OCI-LY3 (cell line): Measurements from ENCODE around the gene FGGY.
A peak's percentile ranks its signal among the peaks of the same experiment; 100 is the strongest.
"Not testable (repeated sequence)": the region's sequence is repeated elsewhere in the genome, so short reads cannot be mapped to it uniquely, and the experiment has no call there.

Source experiments
- H2AFZ ChIP-seq: fragments of 200-600, 300-600 bp; shearing (Covaris generic); 2 replicates; pipeline ENCODE4 v1.6.0; 2014; ENCODE audit warnings: antibody characterized with exemption, low read depth, low read length
- H3K27ac ChIP-seq: fragments of 200-600, 300-600 bp; sonication (generic); 2 replicates; pipeline ENCODE4 v1.5.1; 2014; ENCODE audit warnings: mild to moderate bottlenecking, low read length, moderate library complexity, mixed read lengths
- H3K27me3 ChIP-seq: fragments of 200-600, 300-600 bp; sonication (generic); 2 replicates; pipeline ENCODE4 v1.6.1; 2014; ENCODE audit warnings: low read depth, low read length, mixed read lengths
- H3K36me3 ChIP-seq: fragments of 200-600, 300-600 bp; sonication (generic); replicated peaks from 2 replicates; pipeline ENCODE3; 2014; ENCODE audit warnings: low read depth, low read length, mixed read lengths
- H3K4me1 ChIP-seq: fragments of 300-600, 200-600 bp; sonication (generic); 2 replicates; pipeline ENCODE4 v1.6.1; 2014; ENCODE audit warnings: low read length, mixed read lengths
- H3K4me2 ChIP-seq: fragments of 200-600, 300-600 bp; sonication (generic); 2 replicates; pipeline ENCODE4 v1.6.1; 2014; ENCODE audit warnings: low read length, mixed read lengths
- H3K4me3 ChIP-seq: fragments of 300-600, 200-600 bp; sonication (generic); 2 replicates; pipeline ENCODE4 v1.5.1; 2014; ENCODE audit warnings: antibody characterized with exemption, mild to moderate bottlenecking, low read length, moderate library complexity
- H3K79me2 ChIP-seq: fragments of 300-600, 200-600 bp; shearing (Covaris generic); 2 replicates; pipeline ENCODE4 v1.6.1; 2014; ENCODE audit warnings: mild to moderate bottlenecking, low read length, mixed read lengths
- H3K9ac ChIP-seq: fragments of 300-600, 200-600 bp; shearing (Covaris generic); 2 replicates; pipeline ENCODE4 v1.6.0; 2014; ENCODE audit warnings: mild to moderate bottlenecking, low read length, moderate library complexity
- H3K9me3 ChIP-seq: fragments of 200-600, 300-600 bp; shearing (Covaris generic); 2 replicates; pipeline ENCODE4 v1.6.1; 2014; ENCODE audit warnings: low read length, mixed read lengths; ENCODE audit not compliant: insufficient read depth
- H4K20me1 ChIP-seq: fragments of 200-600, 300-600 bp; sonication (generic); 2 replicates; pipeline ENCODE4 v1.6.1; 2016; ENCODE audit warnings: low read length, mixed read lengths; ENCODE audit not compliant: insufficient read depth
- EZH2phosphoT487 ChIP-seq: fragments of 200-600 bp; shearing (Covaris generic); IDR thresholded peaks from 2 replicates; pipeline ENCODE4 v1.6.1; 2018; ENCODE audit warnings: antibody characterized with exemption, mixed run types, low read depth
- TF ChIP-seq, protein P1 (sequence below): fragments of 200-600, 300-600 bp; sonication (generic); IDR thresholded peaks from 2 replicates; pipeline ENCODE4 v1.5.1; 2014; ENCODE audit warnings: antibody characterized with exemption, low read length, low read depth

Gene FGGY

DNA sequence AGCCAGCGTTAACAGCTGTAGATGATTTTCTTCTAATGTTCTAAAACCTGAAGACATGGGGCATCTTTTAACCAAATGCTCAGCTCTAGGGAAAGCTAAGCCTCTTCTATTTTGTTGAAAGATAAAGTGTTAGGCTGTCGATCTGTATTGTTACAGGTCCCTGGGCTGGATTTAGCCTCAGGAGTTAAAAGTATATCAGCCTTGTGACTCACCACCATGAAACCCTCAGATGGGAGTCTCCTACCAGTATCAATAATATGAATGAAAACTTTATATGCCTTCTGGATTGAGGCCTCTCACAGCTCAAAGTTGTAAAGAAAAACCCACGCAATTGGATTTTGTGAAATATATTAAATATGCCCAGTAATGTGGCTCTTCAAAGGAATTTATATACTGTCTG, 231.6 kb downstream of the FGGY start:
- H3K27me3 ChIP-seq, result no peaks in the 10 kb centered on the region
- no peak overlapping the region for H3K4me3 ChIP-seq
- no peaks in the 10 kb centered on the region for H4K20me1 ChIP-seq
- 0 out of 2 replicates have a peak, but pooled peaks cover 4% of the 10 kb centered on the region for H3K9me3 ChIP-seq
- H3K4me1 ChIP-seq, result peaks cover 11% of the 10 kb centered on the region
- H3K9ac ChIP-seq, result no peak overlapping the region
- TF ChIP-seq, protein P1, sequence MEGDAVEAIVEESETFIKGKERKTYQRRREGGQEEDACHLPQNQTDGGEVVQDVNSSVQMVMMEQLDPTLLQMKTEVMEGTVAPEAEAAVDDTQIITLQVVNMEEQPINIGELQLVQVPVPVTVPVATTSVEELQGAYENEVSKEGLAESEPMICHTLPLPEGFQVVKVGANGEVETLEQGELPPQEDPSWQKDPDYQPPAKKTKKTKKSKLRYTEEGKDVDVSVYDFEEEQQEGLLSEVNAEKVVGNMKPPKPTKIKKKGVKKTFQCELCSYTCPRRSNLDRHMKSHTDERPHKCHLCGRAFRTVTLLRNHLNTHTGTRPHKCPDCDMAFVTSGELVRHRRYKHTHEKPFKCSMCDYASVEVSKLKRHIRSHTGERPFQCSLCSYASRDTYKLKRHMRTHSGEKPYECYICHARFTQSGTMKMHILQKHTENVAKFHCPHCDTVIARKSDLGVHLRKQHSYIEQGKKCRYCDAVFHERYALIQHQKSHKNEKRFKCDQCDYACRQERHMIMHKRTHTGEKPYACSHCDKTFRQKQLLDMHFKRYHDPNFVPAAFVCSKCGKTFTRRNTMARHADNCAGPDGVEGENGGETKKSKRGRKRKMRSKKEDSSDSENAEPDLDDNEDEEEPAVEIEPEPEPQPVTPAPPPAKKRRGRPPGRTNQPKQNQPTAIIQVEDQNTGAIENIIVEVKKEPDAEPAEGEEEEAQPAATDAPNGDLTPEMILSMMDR, result no peak
- TF ChIP-seq EZH2phosphoT487, result no peak
- no peaks in the 10 kb centered on the region for H3K79me2 ChIP-seq
- no peak overlapping the region for H2AFZ ChIP-seq
- peaks cover 4% of the 10 kb centered on the region for H3K36me3 ChIP-seq
- H3K27ac ChIP-seq, result no peak overlapping the region
- no peak overlapping the region for H3K4me2 ChIP-seq

DNA sequence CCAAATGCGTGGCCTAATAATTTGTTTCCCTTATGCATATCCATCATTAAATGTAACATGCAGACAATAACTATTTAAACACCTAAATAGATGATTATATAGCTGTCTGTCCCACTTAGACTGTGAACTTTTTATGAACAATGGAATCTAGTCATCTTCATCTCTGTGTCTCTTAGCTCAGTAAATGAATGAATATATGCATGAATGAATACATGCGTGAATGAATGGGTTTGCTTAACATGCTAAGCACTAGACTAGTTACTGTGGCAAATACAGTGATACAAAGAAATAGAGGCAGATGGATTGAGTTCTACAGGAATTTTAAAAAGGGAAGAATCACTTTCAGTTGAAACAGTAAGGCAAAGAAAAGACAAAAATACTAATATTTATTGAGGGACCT, 232.0 kb downstream of the FGGY start:
- H3K4me1 ChIP-seq, result peaks cover 11% of the 10 kb centered on the region
- H3K4me3 ChIP-seq, result no peak overlapping the region
- no peaks in the 10 kb centered on the region for H3K27me3 ChIP-seq
- H4K20me1 ChIP-seq, result no peaks in the 10 kb centered on the region
- no peak overlapping the region for H3K9ac ChIP-seq
- H3K79me2 ChIP-seq, result no peaks in the 10 kb centered on the region
- TF ChIP-seq, protein P1, result no peak
- no peak for TF ChIP-seq EZH2phosphoT487
- H3K27ac ChIP-seq, result no peak overlapping the region
- no peak overlapping the region for H2AFZ ChIP-seq
- peaks cover 4% of the 10 kb centered on the region for H3K36me3 ChIP-seq
- H3K9me3 ChIP-seq, result 0 out of 2 replicates have a peak, but pooled peaks cover 4% of the 10 kb centered on the region
- no peak overlapping the region for H3K4me2 ChIP-seq

DNA sequence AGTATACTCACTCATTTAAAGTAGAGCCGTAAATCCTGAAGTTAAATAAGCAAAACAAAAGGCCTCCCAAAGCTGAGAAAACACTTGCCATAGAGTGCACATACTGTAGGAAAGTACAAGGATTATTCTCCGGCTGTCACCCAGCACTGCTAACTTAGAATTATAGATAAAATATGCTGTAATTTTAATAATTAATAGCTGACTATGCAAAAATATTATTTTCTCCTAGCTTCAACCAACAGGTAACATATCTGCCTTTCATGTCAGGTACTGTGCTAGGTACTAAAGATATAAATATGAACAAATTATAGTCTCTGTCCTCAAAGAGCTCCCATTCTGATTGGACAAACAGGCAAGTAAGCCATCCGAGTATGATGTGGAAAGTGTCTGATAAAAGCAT, 233.2 kb downstream of the FGGY start:
- Histone ChIP-seq H3K27me3 (no peaks in the 10 kb centered on the region), H2AFZ (no peak overlapping the region), H3K27ac (no peak overlapping the region), H3K9me3 (0 out of 2 replicates have a peak, but pooled peaks cover 4% of the 10 kb centered on the region), H3K36me3 (peaks cover 4% of the 10 kb centered on the region), H3K9ac (no peak overlapping the region), H3K79me2 (no peaks in the 10 kb centered on the region), H3K4me2 (no peak overlapping the region), H3K4me3 (no peak overlapping the region), H3K4me1 (peaks cover 11% of the 10 kb centered on the region), H4K20me1 (no peaks in the 10 kb centered on the region)
- no peak for TF ChIP-seq EZH2phosphoT487
- TF ChIP-seq, protein P1, result no peak

DNA sequence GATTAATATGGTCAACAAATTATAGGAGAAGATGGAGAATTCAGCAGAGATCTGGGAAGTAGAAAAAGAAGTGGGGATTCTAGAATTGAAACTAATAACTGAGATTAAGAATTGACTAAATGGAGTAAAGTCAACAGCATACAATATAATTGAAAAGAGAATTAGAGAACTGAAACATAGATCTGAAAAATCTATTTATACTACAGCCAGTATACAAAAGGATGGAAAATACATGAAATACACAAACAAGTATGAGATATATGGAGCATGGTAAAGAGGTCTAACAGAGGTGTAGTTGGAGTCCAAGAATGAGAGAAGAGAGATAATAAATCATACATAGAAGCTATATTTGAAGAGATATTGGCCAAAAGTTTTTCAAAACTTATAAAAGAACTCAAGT, 235.2 kb downstream of the FGGY start:
- no peak for TF ChIP-seq EZH2phosphoT487
- TF ChIP-seq, protein P1, result no peak
- Histone ChIP-seq H3K27me3 (no peaks in the 10 kb centered on the region), H3K4me1 (peaks cover 11% of the 10 kb centered on the region), H4K20me1 (no peaks in the 10 kb centered on the region), H3K4me2 (0 out of 2 replicates have a peak overlapping the region, but pooled peaks have one; percentile 24), H3K79me2 (no peaks in the 10 kb centered on the region), H3K27ac (no peak overlapping the region), H3K9me3 (0 out of 2 replicates have a peak, but pooled peaks cover 4% of the 10 kb centered on the region), H2AFZ (no peak overlapping the region), H3K36me3 (peaks cover 4% of the 10 kb centered on the region), H3K9ac (no peak overlapping the region), H3K4me3 (no peak overlapping the region)

DNA sequence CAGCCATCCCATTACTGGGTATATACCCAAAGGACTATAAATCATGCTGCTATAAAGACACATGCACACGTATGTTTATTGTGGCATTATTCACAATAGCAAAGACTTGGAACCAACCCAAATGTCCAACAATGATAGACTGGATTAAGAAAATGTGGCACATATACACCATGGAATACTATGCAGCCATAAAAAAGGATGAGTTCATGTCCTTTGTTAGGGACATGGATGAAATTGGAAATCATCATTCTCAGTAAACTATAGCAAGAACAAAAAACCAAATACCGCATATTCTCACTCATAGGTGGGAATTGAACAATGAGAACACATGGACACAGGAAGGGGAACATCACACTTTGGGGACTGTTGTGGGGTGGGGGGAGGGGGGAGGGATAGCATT, 241.6 kb downstream of the FGGY start:
- not testable (repeated sequence) for H3K9ac ChIP-seq, H3K4me2 ChIP-seq, H2AFZ ChIP-seq, H3K36me3 ChIP-seq, H3K79me2 ChIP-seq, H3K27ac ChIP-seq, H3K9me3 ChIP-seq, H3K4me1 ChIP-seq, H3K27me3 ChIP-seq, H3K4me3 ChIP-seq, H4K20me1 ChIP-seq
